Measurements from ENCODE around the gene AKAP17A. TPM values are rescaled to one million over a fixed set of nuclear protein-coding genes. Genes with fewer than 3 reads are reported as not detected.

The AKAP17A gene
- total and polyA plus RNA-seq, 2 donors (not counting 1 experiment from before 2014, with no cell fraction given) = 9.3 to 17.8 TPM

DNA sequence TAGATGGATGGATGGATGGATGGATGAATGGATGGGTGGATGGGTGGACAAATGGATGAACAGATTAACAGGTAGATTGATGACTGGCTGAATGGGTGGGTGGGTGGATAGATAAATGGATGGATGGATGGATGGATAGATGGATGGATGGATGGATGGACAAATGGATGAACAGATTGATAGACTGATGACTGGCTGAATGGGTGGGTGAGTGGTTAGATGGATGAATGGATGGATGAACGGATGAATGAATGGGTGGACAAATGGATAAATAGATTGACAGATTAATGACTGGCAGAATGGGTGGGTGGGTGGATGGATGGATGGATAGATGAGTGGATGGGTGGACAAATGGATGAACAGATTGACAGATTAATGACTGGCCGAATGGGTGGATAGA lies 13.6 kb upstream of the AKAP17A start:
- no peak overlapping the region for H3K4me2 ChIP-seq (ENCODE audit: extremely low read depth, insufficient read depth, low read length)
- H2AFZ ChIP-seq (ENCODE audit: low read length) = no peak overlapping the region
- H3K4me3 ChIP-seq (replicated peaks in 1 of 4; ENCODE audit: control extremely low read depth in 1 of 4, insufficient read depth in 1 of 4, low read depth in 3 of 4, low read length in 4 of 4) = no peak overlapping the region
- TF ChIP-seq, protein P1, sequence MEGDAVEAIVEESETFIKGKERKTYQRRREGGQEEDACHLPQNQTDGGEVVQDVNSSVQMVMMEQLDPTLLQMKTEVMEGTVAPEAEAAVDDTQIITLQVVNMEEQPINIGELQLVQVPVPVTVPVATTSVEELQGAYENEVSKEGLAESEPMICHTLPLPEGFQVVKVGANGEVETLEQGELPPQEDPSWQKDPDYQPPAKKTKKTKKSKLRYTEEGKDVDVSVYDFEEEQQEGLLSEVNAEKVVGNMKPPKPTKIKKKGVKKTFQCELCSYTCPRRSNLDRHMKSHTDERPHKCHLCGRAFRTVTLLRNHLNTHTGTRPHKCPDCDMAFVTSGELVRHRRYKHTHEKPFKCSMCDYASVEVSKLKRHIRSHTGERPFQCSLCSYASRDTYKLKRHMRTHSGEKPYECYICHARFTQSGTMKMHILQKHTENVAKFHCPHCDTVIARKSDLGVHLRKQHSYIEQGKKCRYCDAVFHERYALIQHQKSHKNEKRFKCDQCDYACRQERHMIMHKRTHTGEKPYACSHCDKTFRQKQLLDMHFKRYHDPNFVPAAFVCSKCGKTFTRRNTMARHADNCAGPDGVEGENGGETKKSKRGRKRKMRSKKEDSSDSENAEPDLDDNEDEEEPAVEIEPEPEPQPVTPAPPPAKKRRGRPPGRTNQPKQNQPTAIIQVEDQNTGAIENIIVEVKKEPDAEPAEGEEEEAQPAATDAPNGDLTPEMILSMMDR (conservative IDR thresholded peaks at IDR 0.05 in 1 of 2, IDR thresholded peaks at IDR 0.05 in 1 of 2; ENCODE audit: low read depth in 1 of 2, low read length in 2 of 2) = no peak
- no peak for TF ChIP-seq EZH2 (IDR thresholded peaks at IDR 0.05; ENCODE audit: low read length, missing control alignments)
- H3K9me3 ChIP-seq (ENCODE audit: control insufficient read depth, insufficient read depth, low read depth, low read length) = no peaks in the 10 kb centered on the region
- no peaks in the 10 kb centered on the region for H3K36me3 ChIP-seq (ENCODE audit: control insufficient read depth, insufficient read depth, low read length)
- no peaks in the 10 kb centered on the region for H3K79me2 ChIP-seq (ENCODE audit: control insufficient read depth, insufficient read depth, low read length)
- no peaks in the 10 kb centered on the region for H3K27me3 ChIP-seq (ENCODE audit: control insufficient read depth, insufficient read depth, low read length)
- H3K4me1 ChIP-seq (ENCODE audit: control insufficient read depth, extremely low read depth, insufficient read depth, low read length) = no peaks in the 10 kb centered on the region
- no peak for DNase-seq (ENCODE audit: low read depth in 2 of 2)
- H4K20me1 ChIP-seq (ENCODE audit: control insufficient read depth, extremely low read depth, insufficient read depth, low read length) = no peaks in the 10 kb centered on the region
- no peak overlapping the region for H3K27ac ChIP-seq (ENCODE audit: insufficient read depth, low read length)
- no peak overlapping the region for H3K9ac ChIP-seq (ENCODE audit: insufficient read depth, low read length)

GRCh38 chrX:1578511-1579173 lies 12.8 kb upstream of the AKAP17A start:
- no peaks in the 10 kb centered on the region for H4K20me1 ChIP-seq (ENCODE audit: control insufficient read depth, extremely low read depth, insufficient read depth, low read length)
- no peak overlapping the region for H3K9ac ChIP-seq (ENCODE audit: insufficient read depth, low read length)
- no peaks in the 10 kb centered on the region for H3K36me3 ChIP-seq (ENCODE audit: control insufficient read depth, insufficient read depth, low read length)
- DNase-seq (ENCODE audit: low read depth in 2 of 2) = no peak
- H3K79me2 ChIP-seq (ENCODE audit: control insufficient read depth, insufficient read depth, low read length) = no peaks in the 10 kb centered on the region
- H3K27me3 ChIP-seq (ENCODE audit: control insufficient read depth, insufficient read depth, low read length) = no peaks in the 10 kb centered on the region
- H3K9me3 ChIP-seq (ENCODE audit: control insufficient read depth, insufficient read depth, low read depth, low read length) = no peaks in the 10 kb centered on the region
- no peak for TF ChIP-seq EZH2 (IDR thresholded peaks at IDR 0.05; ENCODE audit: low read length, missing control alignments)
- TF ChIP-seq, protein P1 (conservative IDR thresholded peaks at IDR 0.05 in 1 of 2, IDR thresholded peaks at IDR 0.05 in 1 of 2; ENCODE audit: low read depth in 1 of 2, low read length in 2 of 2) = no peak
- no peak overlapping the region for H2AFZ ChIP-seq (ENCODE audit: low read length)
- H3K4me2 ChIP-seq (ENCODE audit: extremely low read depth, insufficient read depth, low read length) = no peak overlapping the region
- H3K27ac ChIP-seq (ENCODE audit: insufficient read depth, low read length) = no peak overlapping the region
- no peak overlapping the region for H3K4me3 ChIP-seq (replicated peaks in 1 of 4; ENCODE audit: control extremely low read depth in 1 of 4, insufficient read depth in 1 of 4, low read depth in 3 of 4, low read length in 4 of 4)
- H3K4me1 ChIP-seq (ENCODE audit: control insufficient read depth, extremely low read depth, insufficient read depth, low read length) = no peaks in the 10 kb centered on the region

GRCh38 chrX:1581132-1581531 lies 10.3 kb upstream of the AKAP17A start:
- no peak overlapping the region for H3K4me3 ChIP-seq (replicated peaks in 1 of 4; ENCODE audit: control extremely low read depth in 1 of 4, insufficient read depth in 1 of 4, low read depth in 3 of 4, low read length in 4 of 4)
- H3K36me3 ChIP-seq (ENCODE audit: control insufficient read depth, insufficient read depth, low read length) = no peaks in the 10 kb centered on the region
- no peak overlapping the region for H3K4me2 ChIP-seq (ENCODE audit: extremely low read depth, insufficient read depth, low read length)
- no peaks in the 10 kb centered on the region for H3K79me2 ChIP-seq (ENCODE audit: control insufficient read depth, insufficient read depth, low read length)
- H2AFZ ChIP-seq (ENCODE audit: low read length) = no peak overlapping the region
- DNase-seq (ENCODE audit: low read depth in 2 of 2) = no peak
- no peaks in the 10 kb centered on the region for H4K20me1 ChIP-seq (ENCODE audit: control insufficient read depth, extremely low read depth, insufficient read depth, low read length)
- H3K4me1 ChIP-seq (ENCODE audit: control insufficient read depth, extremely low read depth, insufficient read depth, low read length) = no peaks in the 10 kb centered on the region
- TF ChIP-seq, protein P1 (conservative IDR thresholded peaks at IDR 0.05 in 1 of 2, IDR thresholded peaks at IDR 0.05 in 1 of 2; ENCODE audit: low read depth in 1 of 2, low read length in 2 of 2) = peak; percentile 28 to 47
- TF ChIP-seq EZH2 (IDR thresholded peaks at IDR 0.05; ENCODE audit: low read length, missing control alignments) = no peak
- H3K27ac ChIP-seq (ENCODE audit: insufficient read depth, low read length) = no peak overlapping the region
- no peaks in the 10 kb centered on the region for H3K9me3 ChIP-seq (ENCODE audit: control insufficient read depth, insufficient read depth, low read depth, low read length)
- H3K9ac ChIP-seq (ENCODE audit: insufficient read depth, low read length) = no peak overlapping the region
- no peaks in the 10 kb centered on the region for H3K27me3 ChIP-seq (ENCODE audit: control insufficient read depth, insufficient read depth, low read length)

Measured in fibroblast of lung (primary cell).